ENCODE results near the gene RHCG.
"Not testable (repeated sequence)": the region's sequence is repeated elsewhere in the genome, so short reads cannot be mapped to it uniquely, and the experiment has no call there.

The RHCG gene

DNA sequence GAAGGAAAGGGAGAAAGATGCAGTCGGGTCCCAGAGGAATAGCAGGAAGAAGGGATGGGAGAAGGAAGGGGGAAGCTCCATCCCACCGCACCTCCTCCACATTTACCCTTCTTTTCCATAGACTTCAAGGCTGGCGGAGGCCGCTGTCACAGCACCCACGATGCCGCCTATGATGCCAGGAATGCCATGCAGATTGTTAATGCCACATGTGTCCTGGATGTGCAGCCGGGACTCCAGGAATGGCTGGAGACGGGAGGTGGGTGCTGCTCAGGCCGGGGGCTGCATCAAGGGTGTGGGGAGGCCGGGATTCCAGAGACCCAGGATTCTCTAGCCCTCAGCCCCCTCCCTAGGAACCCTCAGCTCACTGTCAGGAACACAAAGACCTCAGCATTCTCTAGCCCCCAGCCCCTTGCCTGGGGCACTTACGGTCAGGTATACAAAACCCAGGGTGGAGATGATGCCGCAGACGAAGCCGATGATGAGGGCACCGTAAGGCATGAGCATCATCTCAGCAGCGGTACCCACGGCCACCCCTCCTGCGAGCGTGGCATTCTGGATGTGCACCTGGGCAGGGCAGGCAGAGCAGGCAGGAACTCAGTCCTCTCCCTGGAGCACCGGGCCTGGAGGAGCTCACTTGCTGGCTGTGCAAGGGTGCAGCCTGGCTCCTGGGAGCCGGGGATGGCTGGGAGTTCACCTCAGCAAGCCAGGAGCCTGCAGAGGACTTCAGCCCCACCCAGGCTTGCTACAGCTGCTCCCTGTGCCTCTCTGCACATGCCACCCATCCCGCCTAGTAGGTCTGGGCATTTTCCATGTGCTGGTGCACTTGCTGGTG lies 18.8 kb downstream of the RHCG start:
- DNase-seq (ENCODE audit: low read depth), result no peak

DNA sequence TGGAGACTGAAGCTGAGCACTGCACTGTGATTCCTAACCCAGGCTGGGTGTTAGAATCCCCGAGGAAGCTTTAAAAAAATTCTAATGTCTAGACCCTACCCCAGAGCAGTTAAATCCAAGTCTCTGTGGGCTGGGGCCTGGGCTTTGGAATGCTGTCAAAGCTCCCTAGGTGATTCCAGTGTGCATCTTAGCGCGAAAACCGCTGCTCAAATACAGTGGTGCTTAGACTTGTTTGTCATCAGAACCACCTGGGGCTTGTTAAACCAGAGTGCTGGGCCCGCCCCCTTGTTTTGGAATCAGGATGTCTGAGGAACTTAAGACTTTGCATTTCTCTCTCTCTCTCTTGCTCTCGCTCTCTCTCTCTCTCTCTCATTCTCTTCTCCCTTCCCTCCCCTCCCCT lies 20.7 kb downstream of the RHCG start:
- no peak for DNase-seq (ENCODE audit: low read depth)

DNA sequence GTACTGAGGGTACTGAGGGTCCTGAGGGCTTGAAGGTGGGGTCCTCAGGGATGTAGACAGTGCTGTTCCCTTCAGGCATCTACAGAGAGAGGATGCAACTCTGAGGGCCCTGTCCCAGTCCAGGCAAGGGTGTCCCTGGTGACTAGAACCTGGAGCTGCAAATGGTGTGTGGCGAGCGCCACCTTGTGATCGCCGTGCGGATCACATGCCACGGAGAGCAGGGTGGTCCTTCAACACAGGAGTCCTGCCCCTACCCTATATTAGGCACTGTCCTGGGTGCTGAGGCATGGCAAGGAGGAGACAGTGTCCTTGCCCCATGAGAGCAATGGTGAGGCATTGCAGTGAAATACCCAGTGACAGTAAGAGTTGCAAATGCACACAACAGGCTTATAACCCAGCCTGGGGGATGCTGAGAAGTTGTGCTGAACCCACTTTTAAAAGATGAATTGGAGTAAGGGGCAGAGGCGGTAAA lies 23.6 kb downstream of the RHCG start:
- peak; percentile 68 for DNase-seq (ENCODE audit: low read depth)

DNA sequence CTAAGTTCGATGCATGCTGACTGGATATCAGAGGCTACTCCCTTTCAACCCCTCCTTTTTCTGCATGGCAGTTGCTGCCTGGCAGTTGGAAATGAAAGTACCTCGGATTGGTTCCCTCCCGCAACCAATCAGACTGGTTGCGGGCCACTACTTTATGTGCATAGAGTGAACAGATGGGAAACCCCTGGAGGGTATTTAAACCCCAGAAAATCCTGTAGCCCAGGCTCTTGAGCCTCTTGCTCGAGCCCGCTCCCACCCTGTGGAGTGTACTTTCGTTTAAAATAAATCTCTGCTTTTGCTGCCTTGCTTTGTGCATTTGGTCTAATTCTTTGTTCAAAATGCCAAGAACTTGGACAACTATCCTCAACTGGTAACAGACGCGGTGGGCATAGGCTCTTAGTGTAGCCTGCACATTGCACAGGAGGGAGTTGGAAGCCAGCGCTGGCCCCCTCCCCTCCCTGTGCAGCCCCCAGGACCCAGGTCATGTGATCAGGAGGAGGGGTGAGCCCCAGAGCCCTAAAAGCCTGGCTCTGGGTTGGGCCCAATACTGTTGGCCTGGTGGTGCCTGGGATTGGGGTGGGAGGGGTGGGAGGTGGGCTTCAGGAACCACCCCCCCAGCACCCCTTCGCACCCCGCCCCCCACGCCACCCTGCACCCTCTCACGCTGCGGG lies 26.8 kb downstream of the RHCG start:
- DNase-seq (ENCODE audit: low read depth), result no peak

DNA sequence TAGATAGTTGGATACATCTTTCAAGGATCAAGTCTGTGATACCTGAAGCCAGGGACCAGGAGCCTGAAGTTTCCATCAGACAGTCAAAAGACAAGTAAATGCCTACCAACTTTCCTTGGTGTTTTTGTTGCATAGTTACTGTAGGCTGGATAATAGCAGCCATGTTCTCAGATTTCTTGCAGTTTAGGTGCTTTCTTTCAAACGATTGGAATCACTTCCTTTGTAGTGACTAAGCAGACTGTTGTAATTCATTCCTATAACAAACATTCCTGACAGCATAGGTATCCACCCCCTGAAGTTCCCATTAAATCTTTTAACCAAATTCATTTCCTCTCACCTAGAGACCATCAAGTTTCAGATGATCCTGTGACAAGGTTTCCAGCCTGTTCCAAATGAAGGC lies 27.6 kb downstream of the RHCG start:
- DNase-seq (ENCODE audit: low read depth), result not testable (repeated sequence)

DNA sequence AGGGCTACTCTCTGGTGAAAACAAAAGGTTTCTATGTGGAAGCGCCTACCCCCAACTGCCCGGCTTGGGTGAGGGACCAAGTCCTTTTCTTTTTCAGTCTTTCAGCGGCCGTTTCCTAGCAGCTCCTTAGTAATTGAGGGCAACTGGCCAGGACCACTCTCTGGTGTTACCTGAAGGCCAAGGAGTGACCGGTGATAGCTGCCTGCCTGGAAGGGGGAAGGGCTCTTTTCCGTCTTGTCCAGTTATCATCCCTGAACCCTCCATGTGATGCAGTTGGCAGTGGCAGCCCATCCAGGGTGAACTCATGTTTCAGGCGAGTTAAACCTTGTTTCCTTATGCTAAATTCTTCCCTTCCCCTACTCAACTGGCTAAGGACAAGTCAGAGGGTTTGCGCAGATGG lies 33.3 kb downstream of the RHCG start:
- DNase-seq (ENCODE audit: low read depth), result no peak

DNA sequence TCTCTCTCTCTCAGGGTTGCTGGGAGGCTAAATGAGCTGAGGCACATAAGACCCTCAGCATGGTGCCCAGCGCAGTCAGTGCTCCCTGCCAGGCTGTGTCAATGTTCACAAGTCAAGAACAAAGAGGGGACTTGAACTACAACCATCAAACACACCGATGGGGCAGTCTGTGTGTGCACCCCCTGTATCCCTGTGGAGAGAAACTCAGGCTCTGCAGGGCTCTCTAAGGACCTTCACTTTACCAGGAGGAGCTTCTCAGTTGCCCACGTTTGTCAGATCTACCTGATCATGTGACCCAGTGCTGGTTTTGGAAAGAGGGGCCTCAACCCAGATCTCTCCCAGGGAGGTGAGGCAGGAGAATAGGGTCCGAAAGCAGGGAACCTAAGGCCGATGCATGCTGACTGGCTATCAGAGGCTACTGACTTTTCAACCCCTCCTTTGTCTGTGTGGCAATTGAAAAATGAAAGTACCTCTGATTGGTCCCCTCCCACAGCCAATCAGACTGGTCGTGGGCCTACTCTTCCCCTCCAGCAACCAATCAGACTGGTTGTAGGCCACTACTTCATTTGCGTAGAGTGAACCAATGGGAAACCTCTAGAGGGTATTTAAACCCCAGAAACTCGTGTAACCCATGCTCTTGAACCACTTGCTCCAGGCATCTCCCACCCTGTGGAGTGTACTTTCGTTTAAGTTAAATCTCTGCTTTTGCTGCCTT lies 34.0 kb downstream of the RHCG start:
- DNase-seq (ENCODE audit: low read depth), result no peak

DNA sequence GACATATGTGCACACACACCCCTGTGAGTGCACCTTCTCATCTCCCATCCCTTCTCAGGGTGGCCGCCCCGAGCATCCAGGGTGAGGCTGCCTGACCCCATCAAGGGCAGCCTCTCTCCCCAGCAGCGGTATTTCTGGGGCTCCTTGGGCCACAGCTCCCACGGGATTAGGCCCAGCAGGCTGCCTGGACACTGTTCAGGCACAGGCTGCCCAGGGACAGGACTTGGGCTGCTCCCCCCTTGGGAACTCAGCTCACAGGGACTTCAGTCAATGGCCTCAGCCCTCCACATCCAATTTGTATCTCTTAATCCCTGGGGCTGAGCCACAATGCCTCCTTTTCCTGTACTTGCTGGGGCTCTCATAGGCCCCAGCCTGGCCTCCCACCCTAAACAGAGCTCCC lies 35.0 kb downstream of the RHCG start:
- no peak for DNase-seq (ENCODE audit: low read depth)

DNA sequence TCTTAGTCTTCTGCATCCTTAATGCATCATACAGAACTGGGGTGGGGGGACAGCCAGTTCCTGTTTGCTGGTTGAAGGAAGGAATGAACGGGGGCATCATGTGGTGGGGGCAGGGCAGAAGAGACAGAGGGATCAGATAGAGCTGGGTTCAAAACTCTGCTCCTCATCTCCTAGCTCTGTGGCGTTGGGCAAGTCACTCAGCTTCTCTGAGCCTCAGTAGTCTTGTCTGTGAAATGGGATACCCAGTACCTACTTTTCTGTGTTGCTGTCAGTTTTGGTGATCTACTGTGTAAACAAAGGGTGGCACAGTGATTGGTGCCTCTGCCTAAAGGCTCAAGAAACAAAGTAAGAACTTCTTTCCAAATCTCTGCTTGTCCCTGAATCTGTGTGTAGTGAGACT lies 36.3 kb downstream of the RHCG start:
- no peak for DNase-seq (ENCODE audit: low read depth)

DNA sequence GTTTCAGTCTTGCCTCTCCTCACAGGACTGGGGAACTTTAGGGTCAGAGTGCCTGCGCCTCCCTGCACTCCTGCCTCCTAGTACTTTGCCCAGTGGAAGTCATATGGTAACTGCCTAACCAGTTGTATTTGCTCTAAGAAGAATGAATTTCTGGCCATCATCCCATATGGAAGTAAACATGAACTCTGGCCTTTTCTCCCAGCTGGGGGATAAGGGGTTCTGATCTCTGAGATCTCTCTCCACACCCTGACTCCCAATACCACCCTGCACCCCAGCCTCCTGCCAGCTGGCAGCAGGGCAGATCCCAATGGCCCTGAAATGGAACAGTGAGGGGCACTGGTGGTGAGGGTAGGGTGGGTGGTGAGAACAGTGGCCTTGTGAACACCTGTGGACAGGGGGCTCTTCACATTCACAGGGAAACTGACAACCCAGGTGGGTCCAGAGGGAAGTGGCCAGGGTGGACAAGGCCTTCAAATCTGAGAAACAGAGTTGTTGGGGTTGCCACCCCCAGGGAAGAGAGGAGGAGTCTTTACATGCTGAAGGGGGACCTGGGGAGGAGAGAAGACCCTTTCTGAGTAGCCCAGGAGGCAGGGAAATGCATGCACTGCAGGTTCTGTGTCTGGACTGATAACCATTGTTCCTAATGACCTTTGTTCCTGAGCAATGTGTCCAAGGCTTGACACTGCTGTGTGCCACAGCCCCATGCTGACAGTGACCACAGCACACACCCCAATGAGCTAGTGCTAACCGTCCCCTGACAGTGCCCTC lies 36.9 kb downstream of the RHCG start:
- no peak for DNase-seq (ENCODE audit: low read depth)

DNA sequence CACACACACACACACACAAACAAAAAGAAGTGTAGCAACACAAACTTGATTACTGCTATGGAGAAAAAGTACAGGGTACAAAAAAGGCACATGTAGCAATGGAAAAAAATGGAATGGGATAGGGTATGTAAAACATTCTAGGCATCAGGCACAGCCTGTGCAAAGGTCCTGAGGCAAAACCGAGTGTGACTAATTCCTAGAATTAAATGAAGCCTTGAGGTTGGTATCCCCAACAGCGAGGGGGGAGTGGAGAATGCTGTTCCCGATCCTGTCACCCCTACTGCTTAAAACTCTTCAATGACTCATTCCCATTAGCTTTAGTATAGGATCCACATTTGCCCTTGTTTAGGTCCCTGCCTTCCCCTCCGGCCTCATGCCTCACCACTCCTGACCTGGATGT lies 37.9 kb downstream of the RHCG start:
- DNase-seq (ENCODE audit: low read depth), result no peak

DNA sequence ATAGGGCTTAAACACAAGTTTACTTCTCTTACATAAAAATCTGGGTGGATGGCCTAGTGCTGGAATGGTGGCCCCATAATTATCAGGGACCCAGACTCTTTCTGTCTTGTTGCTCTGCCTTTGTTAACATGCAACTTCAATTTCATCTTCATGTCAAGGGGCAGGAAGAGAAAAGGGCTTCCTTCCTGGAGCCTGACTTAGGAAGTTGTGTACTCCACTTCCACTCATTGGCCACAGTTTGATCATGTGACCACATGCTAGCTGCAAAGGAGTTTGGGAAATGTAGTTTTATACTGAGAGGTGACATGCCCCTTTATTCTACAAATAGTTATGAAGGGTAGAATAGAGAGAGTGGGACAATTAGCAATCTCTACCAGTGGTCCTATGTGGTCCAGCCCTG lies 39.3 kb downstream of the RHCG start:
- peak; percentile 30 for DNase-seq (ENCODE audit: low read depth)

DNA sequence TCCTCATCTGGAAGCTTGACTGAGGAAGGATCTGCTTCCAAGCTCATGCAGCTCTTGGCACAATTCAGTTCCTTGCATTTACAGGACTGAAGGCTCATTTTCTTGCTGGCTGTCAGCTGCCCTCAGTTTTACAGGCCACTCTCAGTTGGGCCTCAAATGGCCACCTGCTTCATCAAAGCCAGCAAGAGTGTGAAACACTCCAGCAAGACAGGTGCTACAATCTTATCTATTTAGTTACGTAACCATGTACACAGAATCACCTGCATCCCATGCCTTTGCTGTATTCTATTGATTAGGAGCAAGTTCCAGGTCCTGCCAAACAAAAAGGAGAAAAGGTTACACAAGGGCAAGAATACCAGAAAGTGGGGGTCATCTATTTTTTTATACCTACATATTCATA lies 40.8 kb downstream of the RHCG start:
- DNase-seq (ENCODE audit: low read depth), result no peak

DNA sequence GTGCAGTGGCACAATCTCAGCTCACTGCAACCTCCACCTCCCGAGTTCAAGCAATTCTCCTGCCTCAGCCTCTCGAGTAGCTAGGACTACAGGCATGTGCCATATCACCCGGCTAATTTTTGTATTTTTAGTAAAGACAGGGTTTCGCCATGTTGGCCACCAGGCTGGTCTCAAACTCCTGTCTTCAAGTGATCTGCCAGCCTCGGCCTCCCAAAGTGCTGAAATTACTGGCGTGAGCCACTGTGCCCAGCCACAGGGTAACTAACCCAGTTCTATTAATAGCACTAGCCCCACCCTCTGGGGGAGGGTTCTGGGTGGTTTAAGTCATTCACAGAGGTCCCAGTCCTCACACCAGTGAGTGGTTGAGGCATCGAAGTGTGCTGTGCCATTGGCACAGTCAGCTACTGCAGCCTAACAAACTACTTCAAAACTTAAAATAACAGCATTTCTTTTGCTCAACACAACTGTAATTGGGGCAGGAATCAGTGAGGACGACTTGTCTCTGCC lies 44.0 kb downstream of the RHCG start:
- no peak for DNase-seq (ENCODE audit: low read depth)

DNA sequence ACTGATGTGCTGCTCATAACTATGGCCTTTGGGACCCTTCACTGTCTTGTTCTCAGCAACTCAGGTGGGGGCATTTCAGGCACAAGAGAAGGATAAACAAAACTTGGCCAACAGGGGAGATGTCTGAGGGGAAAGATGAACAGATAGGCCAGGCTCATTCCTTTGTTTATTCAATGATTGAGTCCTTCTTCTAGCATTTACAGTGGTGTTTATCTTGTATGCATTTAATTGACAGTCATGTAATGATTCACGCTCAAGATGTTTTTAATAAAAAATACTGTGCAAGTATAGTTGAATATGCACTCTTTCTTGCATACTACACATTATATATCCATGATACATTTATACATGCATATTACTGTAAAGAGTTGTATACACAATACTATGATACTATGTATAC lies 44.5 kb downstream of the RHCG start:
- DNase-seq (ENCODE audit: low read depth), result no peak

DNA sequence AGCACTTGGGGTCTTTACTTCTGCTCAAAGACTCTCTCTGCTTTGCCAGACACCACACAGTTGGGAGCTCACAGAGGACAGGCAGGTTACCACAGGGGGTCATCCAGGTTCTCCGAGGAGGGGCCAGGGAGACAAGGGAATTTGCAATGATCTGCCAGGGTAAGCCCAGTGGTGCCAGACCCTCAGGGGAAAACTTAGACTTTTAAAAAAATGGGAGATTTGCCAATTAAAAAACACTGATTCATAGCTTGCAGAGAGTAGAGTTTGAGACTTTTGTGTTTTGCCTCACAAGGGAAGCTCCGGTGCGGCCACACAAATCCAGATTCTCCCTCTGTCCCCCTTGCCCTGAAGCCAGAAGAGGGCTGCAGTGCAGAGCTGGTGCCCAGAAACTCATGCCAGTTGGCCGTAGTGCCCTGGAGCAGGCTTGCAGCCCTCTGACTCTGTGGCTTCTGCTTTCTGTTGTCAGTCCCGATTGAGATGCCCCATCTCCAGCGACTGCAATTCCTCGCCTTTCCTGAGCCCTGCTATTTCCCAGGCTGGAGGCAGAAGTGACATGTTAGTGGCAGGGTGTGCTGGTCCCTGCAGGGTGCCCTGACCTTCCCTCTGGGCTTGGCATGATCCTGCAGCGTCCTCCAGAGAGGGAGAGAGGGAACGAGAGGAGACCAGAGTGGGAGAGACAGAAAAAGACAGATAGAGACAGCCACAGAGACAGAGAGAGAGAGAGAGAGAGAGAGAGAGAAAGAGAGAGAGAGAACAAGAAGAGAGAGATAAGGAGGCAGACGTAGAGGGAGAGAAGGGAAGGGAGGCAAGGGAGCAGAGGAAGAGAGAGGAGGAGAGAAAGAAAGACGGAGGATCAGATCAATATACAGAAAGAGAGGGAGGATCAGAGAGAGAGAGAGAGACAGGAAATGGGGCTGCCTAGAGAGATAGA lies 46.0 kb downstream of the RHCG start:
- no peak for DNase-seq (ENCODE audit: low read depth)

DNA sequence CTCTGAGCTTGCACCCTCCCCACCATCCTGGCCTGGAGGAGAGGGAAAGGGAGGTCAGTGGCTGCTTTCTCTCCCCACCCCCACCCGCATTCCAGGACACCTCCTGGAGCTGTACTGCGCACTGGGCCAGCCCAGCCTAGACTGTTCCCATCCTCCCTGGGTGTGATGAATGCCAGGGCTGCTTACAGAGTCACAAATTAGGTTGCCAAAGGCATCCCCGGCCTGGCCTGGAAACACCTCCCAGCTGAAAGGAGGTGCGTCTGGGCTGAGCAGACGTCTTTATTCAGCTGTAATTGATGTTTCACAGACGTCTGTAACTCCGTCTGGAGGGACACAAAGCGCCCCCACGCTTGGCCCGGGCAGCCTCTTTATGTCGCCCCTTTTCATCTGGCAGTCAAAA lies 47.6 kb downstream of the RHCG start:
- no peak for DNase-seq (ENCODE audit: low read depth)

DNA sequence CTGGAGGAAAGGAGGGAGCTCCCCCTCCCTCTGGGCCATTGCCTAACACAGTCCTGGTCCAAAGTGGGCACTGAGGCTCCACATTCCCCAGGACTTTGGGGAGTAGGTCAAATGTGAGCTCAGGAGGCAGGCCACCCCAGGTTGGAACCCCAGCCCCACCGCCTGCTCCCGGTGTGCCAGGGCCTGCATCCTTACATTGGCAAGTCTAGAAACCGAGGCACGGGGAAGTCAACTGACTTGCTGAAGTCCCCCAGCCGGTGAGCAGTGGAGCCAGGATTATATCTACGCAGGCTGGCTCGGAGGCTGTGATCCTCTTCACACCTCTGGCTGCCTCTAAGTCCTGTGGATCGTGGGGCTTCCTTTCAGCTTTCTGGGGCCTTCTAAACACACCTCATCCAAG lies 48.7 kb downstream of the RHCG start:
- no peak for DNase-seq (ENCODE audit: low read depth)

DNA sequence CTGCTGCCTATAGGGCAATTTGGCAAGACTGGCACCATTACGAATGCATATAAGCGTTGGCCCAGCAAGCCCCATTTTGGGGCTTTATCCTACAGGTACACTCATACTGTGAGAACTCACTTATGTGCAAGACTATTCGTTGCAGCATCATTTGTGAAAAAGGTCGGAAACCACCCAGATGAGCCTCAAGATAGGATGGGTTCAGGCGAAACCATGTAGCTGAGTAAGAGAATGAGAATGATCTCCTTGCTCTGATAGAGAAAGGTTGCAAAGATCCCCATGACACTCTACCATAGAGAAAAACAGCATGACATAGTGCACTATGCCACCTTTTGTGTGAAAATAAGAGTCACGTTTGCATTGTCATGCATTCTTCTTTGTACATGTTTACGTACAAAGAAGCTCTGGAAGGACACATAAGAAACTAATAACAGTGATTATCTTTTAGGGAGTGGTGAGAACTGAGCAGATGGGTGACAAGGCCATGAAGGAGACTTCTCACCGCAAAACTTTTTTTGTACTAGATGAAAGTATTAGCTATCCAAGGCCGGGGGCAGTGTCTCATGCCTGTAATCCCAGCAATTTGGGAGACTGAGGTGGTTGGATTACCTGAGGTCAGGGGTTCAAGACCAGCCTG lies 50.0 kb downstream of the RHCG start:
- DNase-seq (ENCODE audit: low read depth), result no peak

DNA sequence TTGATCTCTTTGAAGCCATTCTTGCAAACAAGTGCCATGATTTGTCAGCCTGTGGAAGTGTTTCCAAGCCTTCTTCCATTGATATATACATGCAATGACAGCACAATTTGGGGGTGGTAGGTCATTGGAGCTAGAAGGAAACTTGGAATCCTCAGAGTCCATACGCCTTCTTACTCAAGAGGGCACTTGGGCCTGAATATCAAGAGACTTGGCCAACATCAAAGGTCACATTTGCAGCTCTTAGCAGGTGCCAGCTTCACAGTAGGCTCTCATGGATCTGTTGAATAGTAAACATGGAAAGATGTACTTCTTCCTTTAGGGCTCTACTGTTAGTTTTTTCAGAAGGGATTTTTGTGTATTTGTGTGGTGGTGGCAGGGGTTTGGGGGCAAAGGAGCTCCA lies 50.9 kb downstream of the RHCG start:
- DNase-seq (ENCODE audit: low read depth), result no peak

Data from CMK (cell line).